Measurements from ENCODE around the gene CNNM4. TPM values are rescaled to one million over a fixed set of nuclear protein-coding genes. Genes with fewer than 3 reads are reported as not detected.

The CNNM4 gene
- total RNA-seq: 100 to 1,000 TPM in 1 of 2 donors, 10 to 100 TPM in 1; 98.5 to 142 TPM
- long read RNA-seq, full-length matches to known transcripts: 5 of 84 reads
- long read RNA-seq, partial matches to known transcripts: 72 of 84 reads
- long read RNA-seq, other reads (novel, unspliced or antisense): 7 of 84 reads

- DNase-seq: peak; percentile 97 to 98
- peak; percentile 75 for ATAC-seq
- intact Hi-C loops (cut with DNase I, micrococcal nuclease): no loop called here
Measured at GRCh38 chr2:96760036-96760985, at the start of gene CNNM4. TSS of gene CNNM4 (plus strand) at chr2:96760902. CDS start at chr2:96761000, 98 bp downstream.

GRCh38 chr2:96710985-96711384 lies 49.7 kb upstream of the CNNM4 start:
- no peak for ATAC-seq
- intact Hi-C loops (cut with DNase I, micrococcal nuclease): no loop called here
- no peak for DNase-seq

GRCh38 chr2:96715658-96716057 lies 45.0 kb upstream of the CNNM4 start:
- ATAC-seq: peak; percentile 63
- DNase-seq: no peak
- intact Hi-C loops (cut with DNase I, micrococcal nuclease): no loop called here

- intact Hi-C loops (cut with DNase I, micrococcal nuclease): no loop called here
- ATAC-seq: no peak
Measured at GRCh38 chr2:96716388-96716787, 44.3 kb upstream of the CNNM4 start.

GRCh38 chr2:96726131-96726530 lies 34.6 kb upstream of the CNNM4 start:
- no peak for ATAC-seq
- intact Hi-C loops (cut with DNase I, micrococcal nuclease): no loop called here
- DNase-seq: no peak

More at GRCh38 chr2:96716388-96716787, 44.3 kb upstream of the CNNM4 start:
- DNase-seq: no peak

- intact Hi-C loops (cut with DNase I, micrococcal nuclease): no loop called here
- no peak for DNase-seq
- no peak for ATAC-seq
Measured at GRCh38 chr2:96727431-96727830, 33.3 kb upstream of the CNNM4 start.

GRCh38 chr2:96729748-96730147 lies 31.0 kb upstream of the CNNM4 start:
- no peak for ATAC-seq
- intact Hi-C loops (cut with DNase I, micrococcal nuclease): no loop called here
- no peak for DNase-seq

GRCh38 chr2:96730212-96730611 lies 30.5 kb upstream of the CNNM4 start:
- ATAC-seq: no peak
- intact Hi-C loops (cut with DNase I, micrococcal nuclease): no loop called here

GRCh38 chr2:96733931-96734330 lies 26.8 kb upstream of the CNNM4 start:
- DNase-seq: no peak
- intact Hi-C loops (cut with DNase I, micrococcal nuclease): no loop called here
- ATAC-seq: no peak

More at GRCh38 chr2:96730212-96730611, 30.5 kb upstream of the CNNM4 start:
- DNase-seq: no peak

- DNase-seq (no peak), ATAC-seq (no peak)
- intact Hi-C loops (cut with DNase I, micrococcal nuclease): no loop called here
Measured at GRCh38 chr2:96734880-96735583, 25.7 kb upstream of the CNNM4 start.

- intact Hi-C loops (cut with DNase I, micrococcal nuclease): no loop called here
- ATAC-seq (no peak), DNase-seq (no peak)
Measured at GRCh38 chr2:96737251-96737650, 23.5 kb upstream of the CNNM4 start.

- ATAC-seq (no peak), DNase-seq (no peak)
- intact Hi-C loops (cut with DNase I, micrococcal nuclease): no loop called here
Measured at GRCh38 chr2:96737831-96738230, 22.9 kb upstream of the CNNM4 start.

- intact Hi-C loops (cut with DNase I, micrococcal nuclease): no loop called here
- DNase-seq (no peak), ATAC-seq (peak; percentile 18)
Measured at GRCh38 chr2:96739076-96739632, 21.5 kb upstream of the CNNM4 start.

GRCh38 chr2:96739633-96740428 lies 20.9 kb upstream of the CNNM4 start, which contains the start of gene LMAN2L:
TSS of gene LMAN2L (minus strand) at chr2:96740064. CDS start at chr2:96740040, 24 bp downstream.
- peak; percentile 98 to 99 for DNase-seq
- intact Hi-C loops (cut with DNase I, micrococcal nuclease): no loop called here
- peak; percentile 99 for ATAC-seq

GRCh38 chr2:96747061-96747617 lies 13.6 kb upstream of the CNNM4 start:
- ATAC-seq: no peak
- intact Hi-C loops (cut with DNase I, micrococcal nuclease): no loop called here
- DNase-seq: no peak

GRCh38 chr2:96751800-96752199 lies 8.9 kb upstream of the CNNM4 start:
- ATAC-seq: no peak
- intact Hi-C loops (cut with DNase I, micrococcal nuclease): no loop called here
- no peak for DNase-seq

GRCh38 chr2:96753661-96754282 lies 6.9 kb upstream of the CNNM4 start:
- peak; percentile 61 for ATAC-seq
- no peak for DNase-seq
- intact Hi-C loops (cut with DNase I, micrococcal nuclease): no loop called here

GRCh38 chr2:96754317-96754716 lies 6.4 kb upstream of the CNNM4 start:
- DNase-seq (no peak), ATAC-seq (no peak)
- intact Hi-C loops (cut with DNase I, micrococcal nuclease): no loop called here

Data from left colon (tissue), 2 donors.